ENCODE data around the gene COX19. TPM values are rescaled to one million over a fixed set of nuclear protein-coding genes. Genes with fewer than 3 reads are reported as not detected.
"Not testable (repeated sequence)": the region's sequence is repeated elsewhere in the genome, so short reads cannot be mapped to it uniquely, and the experiment has no call there.

Gene COX19
- total RNA-seq, 1 donor from 2014 or later: 5.4 TPM

DNA sequence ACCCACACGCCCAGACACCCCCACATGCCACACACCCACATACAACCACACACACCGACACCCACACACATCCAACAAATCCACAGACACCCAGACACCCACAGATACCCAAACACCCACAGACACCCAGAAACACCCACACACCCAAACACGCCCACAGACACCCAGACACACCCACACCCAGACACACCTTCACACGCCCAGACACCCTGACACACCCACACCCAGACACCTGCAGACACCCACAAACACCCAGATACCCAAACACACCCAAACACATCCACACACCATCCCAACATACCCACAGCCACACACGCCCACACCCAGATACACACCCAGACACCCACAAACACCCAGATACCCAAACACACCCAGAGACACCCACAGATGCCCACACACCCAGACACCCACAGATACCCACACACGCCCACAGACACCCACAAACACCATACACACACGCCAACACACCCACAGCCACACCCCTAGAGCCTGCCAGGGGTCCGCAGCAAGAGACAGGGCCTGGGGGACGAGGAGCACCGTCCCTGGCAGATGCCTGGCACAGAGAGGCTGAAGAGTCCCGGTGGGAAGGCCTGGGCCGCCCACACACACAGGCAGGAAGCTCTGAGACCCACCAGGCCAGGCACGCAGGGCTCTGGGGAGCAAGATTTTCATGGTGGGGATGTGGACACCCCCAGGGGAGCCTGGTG, 36.1 kb upstream of the COX19 start:
- no peak for DNase-seq (ENCODE audit: low read depth in 2 of 2)

GRCh38 chr7:1010226-1010625, 34.9 kb upstream of the COX19 start:
- DNase-seq (ENCODE audit: low read depth in 2 of 2): no peak

GRCh38 chr7:1009747-1010146, 34.4 kb upstream of the COX19 start:
- no peak for DNase-seq (ENCODE audit: low read depth in 2 of 2)

- DNase-seq (ENCODE audit: low read depth in 2 of 2): no peak
These were observed 33.5 kb upstream of the COX19 start for GRCh38 chr7:1008733-1009363.

DNA sequence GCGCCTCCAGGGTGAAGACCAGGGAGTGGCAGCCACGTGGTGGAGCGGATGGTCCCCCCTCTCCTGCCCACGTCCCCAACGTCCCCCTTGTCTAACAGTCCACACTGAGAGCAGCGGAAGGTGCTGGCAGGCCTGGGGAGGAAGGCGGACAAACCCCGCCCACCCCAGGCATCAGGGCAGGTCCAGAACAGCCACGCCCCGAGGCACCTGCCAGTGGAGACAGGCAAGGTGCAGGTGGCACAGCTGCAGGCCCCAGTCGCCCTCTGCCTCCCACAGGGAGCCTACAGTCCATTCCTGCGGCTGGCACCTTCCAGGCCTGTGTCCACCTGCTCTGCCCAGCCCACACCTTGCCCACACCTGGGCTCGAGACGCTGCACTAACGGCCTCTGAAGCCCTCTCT, 32.6 kb upstream of the COX19 start:
- no peak for DNase-seq (ENCODE audit: low read depth in 2 of 2)

GRCh38 chr7:1005303-1005702, 30.0 kb upstream of the COX19 start:
- DNase-seq (ENCODE audit: low read depth in 2 of 2): no peak

GRCh38 chr7:1004018-1004852, 28.9 kb upstream of the COX19 start:
- DNase-seq (ENCODE audit: low read depth in 2 of 2): no peak

- not testable (repeated sequence) for DNase-seq (ENCODE audit: low read depth in 2 of 2)
These were observed 27.1 kb upstream of the COX19 start for GRCh38 chr7:1002445-1002844.

GRCh38 chr7:1002026-1002425, 26.7 kb upstream of the COX19 start:
- DNase-seq (ENCODE audit: low read depth in 2 of 2): not testable (repeated sequence)

DNA sequence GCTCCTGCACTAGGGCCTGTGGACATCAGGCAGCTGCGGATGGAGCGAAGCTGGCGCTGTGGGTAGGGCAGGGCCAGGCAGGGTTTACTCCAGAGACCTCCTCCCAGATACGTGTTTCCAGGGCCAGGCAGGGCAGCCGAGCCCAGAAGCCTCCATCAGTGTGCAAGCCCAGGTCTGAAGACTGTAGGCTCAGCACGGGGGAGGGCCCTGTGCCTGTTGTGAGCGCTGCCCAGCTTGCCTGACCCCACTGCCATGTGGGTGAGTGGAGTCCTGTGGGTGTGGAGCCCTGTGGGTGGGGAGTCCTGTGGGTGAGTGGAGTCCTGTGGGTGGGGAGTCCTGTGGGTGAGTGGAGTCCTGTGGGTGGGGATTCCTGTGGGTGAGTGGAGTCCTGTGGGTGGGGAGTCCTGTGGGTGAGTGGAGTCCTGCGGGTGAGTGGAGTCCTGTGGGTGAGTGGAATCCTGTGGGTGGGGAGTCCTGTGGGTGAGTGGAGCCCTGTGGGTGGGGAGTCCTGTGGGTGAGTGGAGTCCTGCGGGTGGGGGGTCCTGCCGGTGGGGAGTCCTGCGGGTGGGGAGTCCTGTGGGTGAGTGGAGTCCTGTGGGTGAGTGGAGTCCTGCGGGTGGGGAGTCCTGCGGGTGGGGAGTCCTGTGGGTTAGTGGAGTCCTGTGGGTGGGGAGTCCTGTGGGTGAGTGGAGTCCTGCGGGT, 25.9 kb upstream of the COX19 start:
- not testable (repeated sequence) for DNase-seq (ENCODE audit: low read depth in 2 of 2)

DNA sequence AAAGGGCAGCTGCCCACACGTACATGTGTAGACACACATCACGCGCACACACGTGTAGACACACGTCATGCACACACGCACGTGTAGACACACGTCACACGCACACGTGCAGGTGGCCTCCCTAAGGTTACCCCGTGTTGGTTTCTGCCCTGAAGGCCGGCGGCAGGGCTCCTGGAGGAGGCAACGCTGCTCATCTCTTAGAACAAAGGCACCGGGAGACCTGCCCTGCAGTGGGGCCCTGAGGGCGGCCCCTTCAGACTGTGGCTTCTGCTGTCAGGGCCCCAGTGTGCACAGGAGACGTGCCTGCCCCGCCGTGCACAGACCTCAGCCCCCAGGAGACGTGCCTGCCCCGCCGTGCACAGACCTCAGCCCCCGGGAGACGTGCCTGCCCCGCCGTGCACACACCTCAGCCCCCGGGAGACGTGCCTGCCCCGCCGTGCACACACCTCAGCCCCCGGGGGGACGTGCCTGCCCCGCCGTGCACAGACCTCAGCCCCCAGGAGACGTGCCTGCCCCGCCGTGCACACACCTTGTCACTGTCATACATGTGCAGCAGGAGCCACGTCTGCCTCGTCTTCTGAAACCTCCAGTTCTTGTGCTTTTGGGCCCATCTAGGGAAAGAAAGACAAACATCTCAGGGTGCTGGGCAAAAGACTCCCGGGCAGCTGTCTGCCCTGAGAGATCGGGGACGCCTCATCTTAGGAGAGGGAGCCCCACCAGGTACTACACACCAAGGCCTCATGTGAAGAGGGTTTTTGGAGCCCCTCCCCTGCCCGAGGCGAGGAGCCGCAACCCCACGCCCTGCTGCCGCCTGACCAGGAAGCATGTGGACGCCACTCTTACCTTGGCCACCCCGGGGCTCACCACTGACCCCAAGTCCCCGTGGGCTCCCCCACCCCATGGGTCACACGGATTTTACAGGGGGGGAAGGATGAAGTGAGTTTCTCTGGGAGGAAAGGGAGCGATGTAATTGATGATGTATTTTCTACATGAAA, 24.9 kb upstream of the COX19 start:
- DNase-seq (ENCODE audit: low read depth in 2 of 2): no peak

DNA sequence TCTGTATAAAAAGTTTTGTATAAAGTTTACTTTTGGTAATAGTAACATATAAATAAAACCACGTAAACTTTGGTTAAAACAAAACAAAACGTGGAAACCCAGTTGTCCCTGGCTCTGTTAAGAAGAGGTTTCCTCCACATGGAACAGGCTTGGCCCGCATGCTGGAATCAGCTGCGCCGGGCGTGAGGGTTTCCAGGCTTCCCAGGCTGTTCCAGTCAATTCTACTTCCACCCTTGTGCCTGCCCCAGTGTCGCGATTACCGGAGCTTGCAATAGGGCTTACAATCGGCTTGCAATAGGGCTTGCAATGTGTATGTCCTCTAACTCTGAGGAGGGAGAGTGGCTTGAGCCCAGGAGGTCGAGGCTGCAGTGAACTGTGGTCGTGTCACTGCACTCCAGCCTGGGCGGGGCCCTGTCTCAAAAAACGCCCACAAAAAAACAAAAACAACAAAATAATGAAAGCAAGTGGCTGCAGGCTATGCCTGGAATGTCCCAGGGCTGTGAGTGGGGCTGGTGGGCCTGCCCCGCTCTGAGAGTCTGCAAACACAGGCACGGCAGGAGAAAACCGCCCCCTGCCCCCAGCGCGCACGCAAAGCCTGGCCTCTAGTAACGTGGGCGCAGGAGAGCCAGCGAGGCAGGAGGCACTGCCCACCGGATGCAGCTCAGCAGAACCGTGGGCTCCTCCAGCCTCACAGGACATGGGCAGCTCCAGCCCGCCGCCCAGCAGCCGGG, 24.0 kb upstream of the COX19 start:
- DNase-seq (ENCODE audit: low read depth in 2 of 2): no peak

DNA sequence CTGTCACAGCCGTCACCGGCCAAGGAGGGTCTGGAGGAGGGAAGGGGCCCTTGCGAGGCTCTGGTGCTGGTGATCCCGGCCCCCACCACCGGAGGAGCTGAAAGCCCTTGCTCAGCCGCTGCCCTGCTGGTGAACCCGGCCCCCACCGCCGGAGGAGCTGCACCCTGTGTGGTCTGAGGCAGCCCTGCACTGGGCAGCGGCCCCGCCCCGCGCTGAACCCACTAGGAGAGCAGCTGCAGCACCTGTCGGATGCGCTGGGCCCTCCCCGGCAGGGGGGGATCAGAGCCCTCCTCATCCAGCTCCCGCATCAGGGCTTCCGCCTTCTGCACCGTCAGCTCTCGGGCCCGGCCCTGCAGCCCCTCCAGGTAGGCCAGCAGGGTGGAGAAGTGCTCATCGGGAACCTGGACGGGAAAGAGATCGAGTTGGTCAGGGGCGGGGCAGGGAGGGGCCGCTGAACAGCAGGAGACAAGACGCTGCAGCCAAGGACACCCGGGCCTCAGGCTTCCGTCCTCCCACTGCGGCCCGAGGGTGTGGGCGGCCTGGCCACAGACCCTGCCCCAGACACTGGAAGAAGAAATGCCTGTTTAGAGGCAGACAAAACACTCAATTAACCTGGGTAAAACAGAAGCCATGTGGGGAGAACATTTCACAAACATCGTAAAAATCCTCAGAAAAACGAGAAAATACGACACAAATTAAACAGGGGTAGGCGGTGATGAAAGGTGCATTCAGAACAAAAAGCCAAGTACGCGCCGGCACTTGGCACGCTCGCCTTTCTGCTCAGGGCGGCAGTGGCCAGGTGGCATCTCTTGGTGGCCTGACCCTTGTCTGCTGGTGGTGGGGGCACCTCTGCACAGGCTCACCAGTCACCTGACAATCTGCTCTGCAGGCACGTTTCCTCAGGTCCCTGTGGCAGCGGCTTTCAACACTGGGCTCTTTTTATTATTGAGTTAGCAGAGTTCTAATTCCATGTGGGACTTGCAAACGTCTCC, 22.4 kb upstream of the COX19 start:
- no peak for DNase-seq (ENCODE audit: low read depth in 2 of 2)

DNA sequence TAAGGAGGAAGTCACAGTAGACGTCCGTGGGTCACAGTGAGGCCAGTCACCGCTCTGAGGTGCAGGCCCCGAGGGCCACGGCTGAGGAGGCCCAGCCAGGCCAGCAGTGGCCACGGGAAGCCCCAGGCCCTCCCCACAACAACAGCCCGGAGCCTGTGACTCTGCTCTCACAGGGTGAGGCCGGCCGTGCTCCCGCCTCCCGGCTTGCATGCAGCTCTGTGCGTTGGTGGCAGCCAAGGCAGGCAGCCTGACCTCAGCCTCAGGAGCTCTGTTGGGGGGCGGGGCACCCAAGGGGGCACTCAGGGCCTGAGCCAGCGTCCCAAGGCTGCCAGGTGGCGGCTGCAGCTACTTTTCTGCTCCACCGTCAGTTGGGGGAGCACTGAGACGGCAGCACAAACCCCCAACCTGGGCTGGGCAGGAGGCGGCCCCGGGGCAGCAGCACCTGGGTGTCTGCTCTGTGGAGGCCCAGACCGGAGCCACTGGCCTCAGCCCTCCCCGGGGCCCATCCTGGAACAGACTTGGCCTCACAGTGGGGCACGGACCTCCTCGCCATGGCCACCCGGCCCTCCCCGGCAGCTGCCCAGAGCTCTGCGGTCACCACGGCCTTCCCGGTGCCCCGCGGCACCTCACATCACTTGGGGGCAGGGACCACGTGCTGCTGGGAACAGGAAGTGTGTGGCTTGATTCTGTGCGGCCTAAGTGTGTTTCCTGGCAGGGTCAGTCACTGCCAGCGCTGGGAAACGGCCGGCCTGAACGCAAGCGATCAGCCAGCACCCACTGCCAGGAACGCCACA, 20.9 kb upstream of the COX19 start:
- DNase-seq (ENCODE audit: low read depth in 2 of 2): no peak

DNA sequence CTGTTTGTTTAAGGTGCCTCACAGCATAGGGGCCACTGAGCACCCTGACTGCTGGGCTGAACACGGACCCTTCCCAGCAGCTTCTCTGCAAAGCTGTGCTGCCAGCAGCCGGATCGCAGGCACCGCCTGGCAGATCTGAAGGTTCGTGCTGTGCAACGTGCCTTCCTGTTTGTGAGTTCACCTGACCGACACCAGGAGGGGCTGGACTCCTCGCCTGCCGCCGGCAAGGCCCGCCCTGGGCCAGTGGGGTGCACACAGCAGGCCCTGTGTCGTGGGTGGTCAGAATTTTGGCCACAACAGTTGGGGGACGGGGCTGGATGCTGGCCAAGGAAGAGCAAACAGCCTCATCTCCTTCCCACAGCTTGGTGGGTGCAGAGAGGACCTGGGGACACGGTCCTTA, 20.2 kb upstream of the COX19 start:
- no peak for DNase-seq (ENCODE audit: low read depth in 2 of 2)

- DNase-seq (ENCODE audit: low read depth in 2 of 2): no peak
These were observed 19.4 kb upstream of the COX19 start for GRCh38 chr7:994592-995308.

Measured in lung microvascular endothelial cell (primary cell).